ENCODE results near the gene MDK. TPM values are rescaled to one million over a fixed set of nuclear protein-coding genes. Genes with fewer than 3 reads are reported as not detected.

Gene MDK
- total RNA-seq, 1 experiment from 2014 or later: 399 TPM

DNA sequence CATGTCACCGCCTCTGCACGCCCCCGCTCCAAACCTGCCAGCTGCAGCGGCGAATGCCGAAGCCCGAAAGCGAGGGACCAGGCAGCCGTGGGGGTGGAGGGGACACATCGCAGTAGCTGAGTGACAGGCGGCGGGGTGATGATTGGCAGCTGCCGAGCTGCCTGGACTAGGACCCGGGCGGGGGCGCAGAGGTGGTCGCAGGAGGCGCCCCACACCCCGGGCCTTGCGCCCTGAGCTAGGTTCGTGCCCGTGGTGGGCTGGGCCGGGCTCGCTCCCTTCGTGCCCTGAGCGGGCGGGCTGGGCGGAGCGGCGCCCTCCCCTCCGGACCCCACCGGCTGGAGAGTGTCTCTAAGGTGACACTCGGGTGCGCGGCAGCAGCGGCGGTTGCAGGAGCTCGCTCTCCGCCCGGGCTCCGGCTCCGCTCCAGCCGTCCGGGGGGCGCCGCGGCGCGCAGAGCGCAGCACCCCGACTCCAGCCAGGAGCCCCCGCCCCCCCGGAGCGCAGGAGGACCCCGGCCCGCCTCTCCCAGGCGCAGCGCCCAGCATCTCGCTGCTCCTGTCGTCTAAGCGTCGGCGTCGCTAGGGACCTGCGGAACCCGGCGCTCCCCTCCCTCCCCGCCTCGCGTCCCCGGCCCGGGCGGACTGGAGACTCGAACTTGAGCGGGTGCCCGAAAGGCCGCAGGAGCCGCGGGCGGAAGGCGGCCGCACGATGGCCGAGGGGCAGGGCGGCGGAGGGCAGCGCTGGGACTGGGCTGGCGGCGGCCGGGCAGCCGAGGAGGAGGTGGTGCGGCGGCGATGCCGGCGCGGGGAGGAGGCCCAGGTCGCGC is 48.7 kb upstream of the MDK start:
- H3K27ac ChIP-seq: no peak overlapping the region
- no peak overlapping the region for H3K4me3 ChIP-seq
- no peaks in the 10 kb centered on the region for H3K79me2 ChIP-seq (ENCODE audit: low read depth)
- H3K36me3 ChIP-seq (ENCODE audit: low read depth): no peaks in the 10 kb centered on the region
- no peaks in the 10 kb centered on the region for H3K9me2 ChIP-seq (ENCODE audit: insufficient read depth)
- TF ChIP-seq, protein P1, sequence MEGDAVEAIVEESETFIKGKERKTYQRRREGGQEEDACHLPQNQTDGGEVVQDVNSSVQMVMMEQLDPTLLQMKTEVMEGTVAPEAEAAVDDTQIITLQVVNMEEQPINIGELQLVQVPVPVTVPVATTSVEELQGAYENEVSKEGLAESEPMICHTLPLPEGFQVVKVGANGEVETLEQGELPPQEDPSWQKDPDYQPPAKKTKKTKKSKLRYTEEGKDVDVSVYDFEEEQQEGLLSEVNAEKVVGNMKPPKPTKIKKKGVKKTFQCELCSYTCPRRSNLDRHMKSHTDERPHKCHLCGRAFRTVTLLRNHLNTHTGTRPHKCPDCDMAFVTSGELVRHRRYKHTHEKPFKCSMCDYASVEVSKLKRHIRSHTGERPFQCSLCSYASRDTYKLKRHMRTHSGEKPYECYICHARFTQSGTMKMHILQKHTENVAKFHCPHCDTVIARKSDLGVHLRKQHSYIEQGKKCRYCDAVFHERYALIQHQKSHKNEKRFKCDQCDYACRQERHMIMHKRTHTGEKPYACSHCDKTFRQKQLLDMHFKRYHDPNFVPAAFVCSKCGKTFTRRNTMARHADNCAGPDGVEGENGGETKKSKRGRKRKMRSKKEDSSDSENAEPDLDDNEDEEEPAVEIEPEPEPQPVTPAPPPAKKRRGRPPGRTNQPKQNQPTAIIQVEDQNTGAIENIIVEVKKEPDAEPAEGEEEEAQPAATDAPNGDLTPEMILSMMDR (conservative IDR thresholded peaks at IDR 0.05): no peak
- TF ChIP-seq EZH2 (IDR thresholded peaks at IDR 0.05; ENCODE audit: low read depth): no peak
- H4K20me1 ChIP-seq (ENCODE audit: insufficient read depth): no peaks in the 10 kb centered on the region
- H2AFZ ChIP-seq: no peak overlapping the region
- ChIA-PET CTCF (interaction anchor here (0.6 to 0.7 kb wide), 2 partner anchors 59 to 1075 kb away, joined by 3 read pairs; no protein-coding TSS in a partner anchor), POLR2A (ENCODE audit: unreplicated experiment) (no interaction called here)
- BruUV-seq (replicated peaks): no TSS peak
- DNase-seq: no peak
- H3K4me2 ChIP-seq: no peak overlapping the region
- intact Hi-C loops (cut with micrococcal nuclease; ENCODE audit: unreplicated experiment): no loop called here
- peaks cover 41% of the 10 kb centered on the region for H3F3A ChIP-seq (ENCODE audit: insufficient read depth, low read depth)
- peaks cover 39% of the 10 kb centered on the region for H3K4me1 ChIP-seq (replicated peaks; ENCODE audit: insufficient read depth)
- H3K27me3 ChIP-seq (ENCODE audit: insufficient read depth, low read depth): no peaks in the 10 kb centered on the region
- H3K9me3 ChIP-seq (ENCODE audit: insufficient read depth, low read depth): no peaks in the 10 kb centered on the region

DNA sequence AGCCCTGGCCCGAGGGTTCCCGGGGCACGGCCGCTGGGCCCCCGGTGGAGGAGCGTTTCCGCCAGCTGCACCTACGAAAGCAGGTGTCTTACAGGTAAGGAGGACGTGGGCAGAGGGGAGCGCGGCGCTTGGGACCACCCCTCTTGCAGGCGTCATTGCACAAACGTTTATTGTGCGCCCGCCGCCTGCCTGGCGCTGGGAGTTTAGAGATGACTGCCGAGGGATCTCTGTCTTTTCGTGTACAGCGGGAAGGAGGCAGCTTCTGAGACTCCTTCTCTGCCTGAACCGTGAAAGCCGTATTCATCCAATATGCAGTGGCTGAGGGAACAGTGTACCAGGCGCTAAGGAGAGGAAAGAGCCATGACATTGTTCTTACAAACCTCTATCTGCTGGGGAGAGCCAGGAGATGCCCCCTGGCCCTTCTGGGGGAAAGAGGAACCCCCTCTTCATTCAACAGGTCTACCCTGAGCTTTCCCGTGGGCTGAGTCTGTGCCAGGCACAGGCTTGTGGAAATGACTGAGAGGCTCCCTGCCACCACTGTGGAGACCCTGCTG is 48.0 kb upstream of the MDK start:
- DNase-seq: no peak
- ChIA-PET POLR2A (ENCODE audit: unreplicated experiment) (interaction anchor here (0.7 kb wide), 1 partner anchor 46 kb away, joined by 3 read pairs; no protein-coding TSS in a partner anchor), CTCF (no interaction called here)
- Histone ChIP-seq H3K36me3 (ENCODE audit: low read depth) (no peaks in the 10 kb centered on the region), H3K79me2 (ENCODE audit: low read depth) (no peaks in the 10 kb centered on the region), H3K27ac (no peak overlapping the region), H3K4me2 (no peak overlapping the region), H3K9me2 (ENCODE audit: insufficient read depth) (no peaks in the 10 kb centered on the region), H3K9me3 (ENCODE audit: insufficient read depth, low read depth) (no peaks in the 10 kb centered on the region), H3K4me3 (no peak overlapping the region), H3F3A (ENCODE audit: insufficient read depth, low read depth) (peaks cover 45% of the 10 kb centered on the region), H2AFZ (no peak overlapping the region), H3K4me1 (replicated peaks; ENCODE audit: insufficient read depth) (peaks cover 41% of the 10 kb centered on the region), H3K27me3 (ENCODE audit: insufficient read depth, low read depth) (no peaks in the 10 kb centered on the region), H4K20me1 (ENCODE audit: insufficient read depth) (no peaks in the 10 kb centered on the region)
- no peak for TF ChIP-seq EZH2 (IDR thresholded peaks at IDR 0.05; ENCODE audit: low read depth)
- TF ChIP-seq, protein P1 (conservative IDR thresholded peaks at IDR 0.05): no peak
- intact Hi-C loops (cut with micrococcal nuclease; ENCODE audit: unreplicated experiment): no loop called here
- BruUV-seq (replicated peaks): no TSS peak

DNA sequence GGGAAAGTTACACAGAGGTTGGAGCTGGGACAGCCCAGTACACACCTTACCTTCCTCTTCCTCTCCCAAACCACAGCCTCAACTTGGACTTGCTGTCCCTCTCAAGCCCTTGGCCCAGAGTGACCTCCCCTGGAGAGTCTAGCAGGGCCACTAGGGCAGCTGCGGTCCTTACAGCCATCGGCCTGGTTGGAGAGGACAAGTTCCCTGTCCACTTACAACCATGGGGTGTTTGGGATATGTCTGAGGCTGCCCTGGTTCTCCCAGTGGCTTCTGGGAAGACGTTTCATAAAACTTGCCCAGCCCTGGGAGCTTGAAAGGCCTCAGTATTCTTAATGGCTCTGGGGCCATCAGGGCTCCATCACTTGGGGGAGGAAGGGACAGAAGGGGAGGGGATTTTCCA is 47.3 kb upstream of the MDK start:
- peaks cover 52% of the 10 kb centered on the region for H3F3A ChIP-seq (ENCODE audit: insufficient read depth, low read depth)
- no peak overlapping the region for H3K4me3 ChIP-seq
- ChIA-PET POLR2A (ENCODE audit: unreplicated experiment) (interaction anchor here (0.6 to 0.7 kb wide), 2 partner anchors 10 kb away, joined by 3 to 29 read pairs; no protein-coding TSS in a partner anchor), CTCF (interaction anchor here (0.7 kb wide), 1 partner anchor 12 kb away, joined by 11 read pairs; no protein-coding TSS in a partner anchor)
- intact Hi-C loops (cut with micrococcal nuclease; ENCODE audit: unreplicated experiment): no loop called here
- no peak for TF ChIP-seq EZH2 (IDR thresholded peaks at IDR 0.05; ENCODE audit: low read depth)
- TF ChIP-seq, protein P1 (conservative IDR thresholded peaks at IDR 0.05): no peak
- no peaks in the 10 kb centered on the region for H4K20me1 ChIP-seq (ENCODE audit: insufficient read depth)
- H3K4me1 ChIP-seq (replicated peaks; ENCODE audit: insufficient read depth): peaks cover 48% of the 10 kb centered on the region
- no peaks in the 10 kb centered on the region for H3K9me2 ChIP-seq (ENCODE audit: insufficient read depth)
- H3K79me2 ChIP-seq (ENCODE audit: low read depth): no peaks in the 10 kb centered on the region
- H3K27me3 ChIP-seq (ENCODE audit: insufficient read depth, low read depth): no peaks in the 10 kb centered on the region
- no peak overlapping the region for H3K27ac ChIP-seq
- no peaks in the 10 kb centered on the region for H3K9me3 ChIP-seq (ENCODE audit: insufficient read depth, low read depth)
- BruUV-seq (replicated peaks): no TSS peak
- H3K36me3 ChIP-seq (ENCODE audit: low read depth): no peaks in the 10 kb centered on the region
- H3K4me2 ChIP-seq: no peak overlapping the region
- H2AFZ ChIP-seq: no peak overlapping the region
- DNase-seq: no peak
